IPS DF 4.7 (cell line): Measurements from ENCODE around the gene IL15.
"Not testable (repeated sequence)": the region's sequence is repeated elsewhere in the genome, so short reads cannot be mapped to it uniquely, and the experiment has no call there.

Source experiments
- DNase-seq: peaks from one replicate; pipeline ENCODE4 v3.0.0-alpha.2; 2013; ENCODE audit warnings: low spot score; ENCODE audit errors: extremely low read depth

IL15 gene

DNA sequence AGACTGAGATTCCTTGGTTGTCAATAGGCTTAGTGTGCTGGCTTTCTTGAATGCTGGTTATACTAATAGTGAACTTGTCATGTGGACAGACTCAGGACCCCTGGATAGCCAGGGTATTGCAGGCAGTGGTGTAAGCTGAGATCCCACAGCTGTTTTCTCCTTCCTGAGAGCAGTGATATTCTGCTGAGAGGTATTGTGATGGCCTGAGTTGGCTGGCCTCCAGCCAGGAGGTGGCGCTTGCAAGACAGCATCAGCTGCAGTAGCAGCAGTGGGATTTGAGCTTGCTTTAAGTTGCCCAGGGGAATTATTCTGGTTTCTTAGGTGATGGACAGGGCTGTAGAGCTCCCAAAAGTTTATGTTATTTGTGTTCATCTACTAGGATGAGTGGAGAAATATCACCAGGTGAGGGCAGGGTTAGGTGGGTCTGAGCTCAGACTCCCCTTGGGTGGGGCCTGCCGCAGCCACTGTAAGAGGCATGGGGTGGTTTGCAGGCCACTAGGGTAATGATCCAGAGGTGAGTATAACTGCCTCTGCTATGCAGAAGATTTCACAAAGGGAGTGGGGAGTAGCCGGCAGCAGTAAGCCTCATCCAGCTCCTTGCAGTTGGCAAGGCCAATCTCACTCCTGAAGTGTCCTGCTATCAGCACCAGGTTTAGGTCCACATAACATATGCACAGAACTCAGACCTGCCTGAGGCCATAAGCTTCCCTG is 66.2 kb downstream of the IL15 start:
- no peak for DNase-seq

DNA sequence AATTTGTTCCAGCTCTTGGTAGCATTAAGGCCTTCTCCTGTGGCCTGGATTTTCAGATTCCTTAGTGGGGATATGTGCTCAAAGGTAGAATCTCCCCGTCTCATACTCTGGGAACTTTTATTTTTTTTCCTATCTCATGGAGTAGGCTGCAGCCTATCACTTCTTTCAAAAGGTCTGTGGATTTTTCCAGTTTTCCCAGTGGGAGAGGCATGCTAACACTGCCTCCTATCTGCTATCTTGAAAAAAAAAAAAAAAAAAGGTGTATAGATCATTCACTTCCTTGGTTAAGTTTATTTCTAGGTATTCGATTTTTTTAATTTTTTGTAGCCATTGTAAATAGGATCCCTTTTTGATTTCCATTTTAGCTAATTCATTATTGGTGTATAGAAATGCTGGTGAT is 67.1 kb downstream of the IL15 start:
- no peak for DNase-seq

DNA sequence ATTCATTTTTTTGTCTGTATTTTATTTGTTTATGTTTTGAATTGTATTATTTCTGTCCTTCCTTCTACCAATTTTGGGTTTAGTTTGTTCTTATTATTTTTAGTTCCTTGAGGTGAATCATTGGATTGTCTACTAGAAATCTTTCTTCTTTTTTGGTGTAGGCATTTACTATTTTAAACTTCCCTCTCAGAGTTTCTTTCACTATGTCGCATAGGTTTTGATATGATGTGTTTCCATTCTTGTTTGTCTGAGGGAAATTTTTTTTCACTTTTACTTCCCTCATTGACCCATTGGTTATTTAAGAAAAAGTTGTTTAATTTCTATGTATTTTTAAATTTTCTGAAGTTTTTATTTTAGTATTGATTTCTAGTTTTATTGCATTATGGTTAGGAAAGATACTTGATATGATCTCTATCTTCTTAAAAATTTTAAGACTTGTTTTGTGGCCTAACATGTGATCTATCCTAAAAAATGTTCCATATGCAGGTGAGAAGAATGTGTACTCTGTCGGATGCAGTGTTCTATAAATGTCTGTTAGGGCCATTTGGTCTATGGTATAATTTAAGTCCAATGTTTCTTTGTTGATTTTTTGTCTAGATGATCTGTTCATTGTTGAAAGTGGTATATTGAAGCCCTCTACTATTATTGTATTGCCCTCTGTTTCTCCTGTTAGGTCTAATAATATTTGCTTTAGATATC is 68.8 kb downstream of the IL15 start:
- no peak for DNase-seq

DNA sequence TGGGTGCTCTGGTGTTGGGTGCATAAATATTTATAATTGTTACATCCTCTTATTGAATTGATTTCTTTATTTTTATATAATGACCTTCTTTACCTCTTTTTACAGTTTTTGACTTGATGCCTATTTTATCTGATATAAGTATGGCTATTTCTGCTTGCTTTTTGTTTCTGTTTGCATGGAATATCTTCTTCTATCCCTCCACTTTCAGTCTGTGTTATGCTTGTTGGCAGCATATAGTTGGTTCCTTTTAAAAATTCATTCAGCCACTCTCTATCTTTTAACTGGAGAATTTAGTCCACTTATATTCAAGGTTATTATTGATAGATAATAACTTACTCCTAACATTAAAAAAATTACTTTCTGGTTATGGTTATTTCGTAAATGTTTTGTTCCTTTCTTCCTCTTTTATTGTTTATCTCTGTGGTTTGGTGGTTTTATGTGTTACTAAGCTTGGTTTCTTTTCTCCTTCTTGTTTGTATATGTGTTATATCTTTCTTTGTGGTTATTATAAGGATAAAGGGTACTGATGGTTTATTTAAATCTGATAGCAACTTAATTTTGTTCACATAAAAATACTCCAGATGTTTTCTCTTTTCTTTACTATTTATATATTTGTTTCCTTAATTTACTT is 69.5 kb downstream of the IL15 start:
- no peak for DNase-seq

DNA sequence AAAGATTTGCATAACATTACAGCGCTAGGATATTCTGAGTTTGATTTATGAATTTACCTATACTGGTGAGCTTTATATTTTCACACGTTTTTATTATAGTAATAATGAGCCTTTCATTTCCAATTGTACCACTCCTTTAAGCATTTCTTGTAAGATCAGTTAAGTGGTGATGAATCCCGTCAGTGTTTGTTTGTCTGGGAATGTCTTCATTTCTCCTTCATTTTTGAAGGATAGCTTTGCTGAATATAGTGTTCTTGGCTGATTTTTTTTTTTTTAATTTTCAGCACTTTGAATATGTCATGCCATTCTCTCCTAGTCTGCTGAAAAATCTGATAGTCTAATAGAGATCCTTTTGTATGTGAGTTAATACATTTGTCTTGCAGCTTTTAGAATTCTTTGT is 70.1 kb downstream of the IL15 start:
- DNase-seq: no peak

DNA sequence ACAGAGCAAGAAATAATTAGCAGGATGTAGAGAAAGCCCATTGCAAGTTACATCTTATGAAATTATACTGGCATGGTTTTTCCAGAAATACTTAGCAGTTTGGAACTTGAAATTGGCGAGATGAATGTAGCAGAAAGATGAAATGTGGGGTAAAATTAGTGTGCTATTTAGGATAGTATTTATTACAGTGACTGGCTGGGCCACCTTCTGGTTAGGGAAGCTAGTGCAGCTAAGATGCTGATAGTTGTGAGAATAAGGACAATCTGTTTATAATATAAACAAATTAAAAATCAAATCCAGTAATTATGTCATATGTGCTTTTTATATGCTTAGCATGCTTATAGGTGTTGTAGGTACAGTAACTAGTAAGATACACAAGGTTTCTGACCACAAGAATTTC is 74.8 kb downstream of the IL15 start:
- DNase-seq: no peak

DNA sequence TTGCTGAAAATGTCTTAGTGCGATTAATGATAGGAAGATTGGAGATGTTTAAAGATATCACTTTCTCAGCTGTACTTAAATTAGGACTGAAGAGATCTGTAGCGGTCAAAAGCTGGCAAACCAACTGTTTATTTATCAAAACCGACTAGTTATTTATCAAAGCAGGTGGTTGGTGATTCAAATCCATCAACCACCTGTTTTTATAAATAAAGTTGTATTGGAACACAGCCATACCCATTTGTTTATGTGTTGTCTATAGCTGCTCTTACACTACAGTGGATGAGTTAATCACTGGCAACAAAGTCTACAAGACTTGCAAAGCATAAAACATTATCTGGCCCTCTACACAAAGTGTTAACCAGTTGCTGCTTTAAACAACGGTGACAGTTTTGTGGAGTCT is 76.8 kb downstream of the IL15 start:
- no peak for DNase-seq

DNA sequence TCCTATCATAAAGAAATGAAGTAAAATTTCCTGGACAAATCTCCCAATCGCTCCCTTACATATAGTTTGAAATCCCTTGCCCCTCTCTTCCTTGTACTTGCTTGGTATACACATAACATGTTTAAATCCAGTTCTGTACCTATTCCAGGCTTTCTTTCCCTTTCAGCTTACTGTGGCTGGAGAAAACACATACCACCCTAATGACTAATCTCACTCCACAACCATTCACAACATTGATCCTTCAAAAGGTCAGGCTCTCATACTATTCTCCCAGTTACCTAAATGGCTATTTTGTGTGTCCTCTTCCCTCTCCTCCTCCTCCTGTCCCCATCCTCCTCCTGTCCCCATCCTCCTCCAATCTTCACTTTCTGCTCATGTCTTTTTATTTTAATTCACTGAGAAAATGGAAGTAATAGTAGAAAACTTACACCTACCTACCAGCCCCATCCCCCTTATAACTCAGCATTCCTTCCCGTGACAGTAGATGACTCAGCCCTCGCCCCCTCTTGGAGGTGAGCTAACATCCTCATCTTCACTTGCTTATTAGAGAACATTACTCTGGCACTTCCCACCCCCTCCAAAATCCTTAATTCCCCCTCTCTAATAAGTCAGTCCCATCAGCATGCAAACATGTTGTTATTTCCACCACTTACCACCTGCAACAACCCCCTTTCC is 77.5 kb downstream of the IL15 start:
- DNase-seq: no peak

DNA sequence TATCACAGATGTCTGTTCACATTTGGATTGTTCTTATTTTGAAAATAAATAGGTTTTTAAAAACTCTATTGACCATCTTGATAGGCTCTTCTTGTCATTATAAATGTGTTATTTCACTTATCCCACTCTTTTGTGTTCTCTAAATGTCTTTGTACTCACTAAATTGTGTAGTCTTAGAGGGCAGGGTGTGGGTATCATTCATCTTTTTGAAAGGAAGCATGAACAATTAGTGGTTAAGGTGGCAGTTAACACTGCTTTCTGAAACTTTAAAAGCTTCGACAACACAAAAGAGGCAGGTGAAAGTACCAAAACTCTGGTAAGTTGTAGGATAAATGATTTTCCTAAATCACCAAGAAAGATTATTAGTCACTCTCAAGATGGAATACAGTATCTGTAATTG is 83.2 kb downstream of the IL15 start:
- DNase-seq: no peak

DNA sequence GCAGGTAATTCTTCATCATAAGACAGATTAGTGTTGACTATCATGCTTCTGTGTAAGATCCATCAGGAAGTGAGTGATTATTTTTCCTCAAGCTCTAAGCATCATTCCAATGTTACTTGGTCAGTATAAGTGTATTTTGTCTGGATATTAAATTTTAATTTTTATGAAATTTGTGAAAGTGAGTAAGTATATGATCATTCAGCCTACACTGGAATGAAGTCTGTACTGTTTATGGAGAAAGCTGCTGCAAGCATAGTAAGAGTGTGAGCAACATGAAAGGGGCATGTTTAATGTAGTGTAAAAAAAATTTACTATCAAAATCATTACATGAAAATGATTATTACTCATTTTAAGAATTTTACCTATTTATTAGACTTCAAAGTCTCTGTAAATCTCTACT is 84.8 kb downstream of the IL15 start:
- DNase-seq: no peak

DNA sequence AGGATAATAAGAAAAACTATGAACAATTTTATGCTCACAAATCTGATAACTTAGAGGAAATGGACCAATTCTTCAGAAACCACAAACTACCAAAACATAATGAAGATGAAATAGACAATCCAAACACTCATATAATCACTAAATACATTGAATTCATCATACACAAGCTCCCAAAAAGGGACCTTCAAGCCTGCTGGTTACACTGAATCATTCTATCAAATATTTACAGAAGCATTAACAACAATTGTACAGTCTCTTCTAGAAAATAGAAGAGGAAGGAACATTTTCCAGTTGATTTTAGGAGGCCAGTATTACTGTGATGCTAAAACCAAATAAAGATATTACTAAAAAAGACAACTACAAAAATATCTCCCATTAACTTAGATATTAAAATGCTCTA is 88.3 kb downstream of the IL15 start:
- DNase-seq: no peak

DNA sequence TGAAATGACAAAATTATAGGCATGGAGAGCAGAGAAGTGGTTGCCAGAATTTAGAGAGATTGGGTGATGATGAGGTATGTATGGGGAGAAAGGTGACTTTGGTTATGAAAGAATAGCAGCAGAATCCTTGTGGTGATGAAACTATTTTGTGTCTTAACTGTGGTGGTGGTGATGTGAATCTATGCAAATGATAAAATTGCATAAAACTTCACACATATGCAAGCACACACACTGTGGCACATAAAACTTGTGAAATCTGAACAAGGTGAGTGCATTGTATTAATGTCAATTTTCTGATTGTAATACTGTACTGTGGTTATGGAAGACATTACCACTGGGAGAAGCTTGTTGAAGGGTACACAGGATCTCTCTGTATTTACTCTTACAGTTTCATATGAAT is 91.0 kb downstream of the IL15 start:
- DNase-seq: no peak

DNA sequence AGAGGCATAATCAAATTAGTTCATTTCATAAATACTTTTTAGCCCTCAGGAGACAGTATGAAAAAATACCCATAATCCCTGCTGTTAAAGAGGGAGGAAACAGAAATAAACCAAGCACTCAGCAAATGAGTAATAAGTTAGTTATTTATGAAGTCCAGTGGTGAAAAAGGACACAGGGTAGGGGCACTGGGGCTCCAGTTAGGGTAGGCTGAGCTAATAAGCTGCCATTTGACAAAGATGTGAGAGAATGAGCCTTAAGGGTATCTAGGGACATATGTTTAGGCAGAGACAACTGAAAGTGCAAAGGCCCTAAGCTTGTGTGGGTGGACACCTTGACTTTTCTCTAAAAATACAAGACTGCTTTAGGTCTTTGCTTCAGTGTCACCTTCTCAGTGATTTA is 94.4 kb downstream of the IL15 start:
- no peak for DNase-seq

DNA sequence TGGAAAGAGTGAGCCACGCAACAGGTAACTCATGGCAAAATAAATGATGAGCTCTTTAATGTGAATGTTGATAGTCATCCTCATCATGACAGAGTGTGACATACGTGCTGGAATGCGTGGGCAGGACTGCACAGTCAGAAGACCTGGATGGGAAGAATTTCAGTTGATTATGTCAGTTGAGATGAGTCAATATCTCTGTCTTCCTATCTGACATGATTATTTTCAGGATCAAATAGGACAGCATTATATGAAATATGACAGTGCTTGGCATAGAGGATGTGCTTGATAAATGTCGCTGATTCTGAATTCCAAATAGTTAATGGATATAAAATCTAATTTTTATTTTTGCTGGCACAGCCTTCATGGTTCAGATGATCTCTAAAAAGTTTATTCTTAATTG is 95.1 kb downstream of the IL15 start:
- DNase-seq: no peak

DNA sequence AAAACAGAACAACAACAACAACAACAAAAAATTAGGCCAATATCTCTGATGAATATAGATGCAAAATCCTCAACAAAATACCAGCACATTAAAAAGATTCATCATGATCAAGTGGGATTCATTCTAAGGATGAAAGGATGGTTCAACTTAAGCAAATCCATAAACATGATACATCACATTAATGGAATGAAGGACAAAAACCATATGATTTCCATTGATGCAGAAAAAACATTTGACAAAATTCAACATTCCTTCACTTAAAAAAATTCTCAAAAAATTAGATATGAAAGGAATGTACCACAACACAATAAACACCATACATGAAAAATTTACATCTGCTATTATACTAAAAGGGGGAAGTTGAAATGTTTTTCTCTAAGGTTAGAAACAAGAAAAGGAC is 103.3 kb downstream of the IL15 start:
- DNase-seq: no peak

DNA sequence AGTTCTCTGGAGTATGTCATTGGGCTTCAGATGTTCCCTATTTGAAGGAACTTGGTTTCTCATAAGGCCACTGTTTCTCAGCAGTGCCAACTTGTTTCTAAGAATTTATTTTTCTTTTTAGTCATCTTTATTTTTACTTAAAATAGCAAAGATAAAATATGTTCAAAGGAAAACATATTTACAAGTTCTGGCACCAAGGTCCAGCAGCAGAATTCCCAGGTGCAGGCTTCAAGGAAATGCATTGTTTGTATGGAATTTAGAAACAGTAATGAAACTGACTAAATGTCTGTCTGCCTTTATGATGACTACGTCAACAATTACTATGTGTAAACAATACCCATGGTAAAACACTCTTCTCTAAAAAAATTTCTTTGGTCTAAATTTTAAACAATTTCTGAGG is 109.6 kb downstream of the IL15 start:
- no peak for DNase-seq

DNA sequence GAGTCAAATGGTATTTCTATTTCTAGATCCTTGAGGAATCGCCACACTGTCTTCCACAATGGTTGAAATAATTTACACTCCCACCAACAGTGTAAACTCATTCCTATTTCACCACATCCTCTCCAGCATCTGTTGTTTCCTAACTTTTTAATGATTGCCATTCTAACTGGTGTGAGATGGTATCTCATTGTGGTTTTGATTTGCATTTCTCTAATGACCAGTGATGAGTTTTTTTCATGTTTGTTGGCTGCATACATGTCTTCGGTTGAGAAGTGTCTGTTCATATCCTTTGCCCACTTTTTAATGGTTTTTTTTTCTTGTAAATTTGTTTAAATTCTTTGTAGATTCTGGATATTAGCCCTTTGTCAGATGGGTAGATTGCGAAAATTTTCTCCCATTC is 115.4 kb downstream of the IL15 start:
- not testable (repeated sequence) for DNase-seq

DNA sequence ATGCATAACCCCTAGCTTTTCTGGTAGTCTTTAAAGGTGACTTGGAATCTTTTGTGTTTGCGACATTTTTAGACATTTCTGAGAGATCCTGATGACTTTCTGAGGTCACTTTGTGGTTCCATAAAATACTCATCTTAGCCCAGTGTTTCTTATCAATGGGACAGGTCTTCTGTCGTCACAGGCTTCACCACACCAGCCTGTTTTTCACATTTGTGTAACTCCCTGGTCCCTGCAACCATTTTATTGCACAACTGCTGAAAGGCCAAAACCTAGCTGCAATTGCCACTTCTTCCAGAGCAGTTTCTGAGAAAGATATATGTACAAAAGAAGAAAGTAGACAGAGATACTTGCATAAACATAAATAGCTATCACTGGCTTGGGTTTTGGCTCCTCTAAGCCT is 120.9 kb downstream of the IL15 start:
- no peak for DNase-seq

DNA sequence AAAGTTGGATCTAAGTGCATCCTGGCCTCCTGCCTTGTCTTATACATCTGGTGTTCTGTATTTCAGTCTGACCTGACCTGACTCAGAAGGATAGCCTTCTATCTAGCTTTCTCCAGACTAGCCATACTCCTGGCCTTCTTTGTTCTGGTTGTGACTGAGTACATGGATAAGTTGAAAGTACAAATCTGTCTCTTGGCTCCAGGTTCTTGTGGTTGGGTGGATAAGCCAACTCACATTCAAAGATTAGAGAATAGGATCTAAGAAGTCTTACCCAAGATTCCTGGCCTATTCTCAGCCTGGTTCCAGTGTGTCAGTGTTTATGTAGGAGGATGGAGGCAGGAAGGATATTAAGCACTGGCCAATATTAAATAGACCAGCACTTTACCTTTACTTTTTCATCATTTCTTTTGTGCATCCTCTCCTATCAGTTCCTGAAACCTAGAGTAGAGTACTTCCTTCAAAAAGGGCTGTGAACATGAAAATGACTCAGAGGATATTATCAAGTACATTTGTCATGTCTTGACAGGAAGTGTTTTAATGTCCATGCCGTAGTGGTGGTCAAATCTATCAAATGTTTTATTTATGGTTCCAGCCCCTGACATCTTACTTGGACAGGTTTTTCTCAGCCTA is 123.5 kb downstream of the IL15 start:
- no peak for DNase-seq

DNA sequence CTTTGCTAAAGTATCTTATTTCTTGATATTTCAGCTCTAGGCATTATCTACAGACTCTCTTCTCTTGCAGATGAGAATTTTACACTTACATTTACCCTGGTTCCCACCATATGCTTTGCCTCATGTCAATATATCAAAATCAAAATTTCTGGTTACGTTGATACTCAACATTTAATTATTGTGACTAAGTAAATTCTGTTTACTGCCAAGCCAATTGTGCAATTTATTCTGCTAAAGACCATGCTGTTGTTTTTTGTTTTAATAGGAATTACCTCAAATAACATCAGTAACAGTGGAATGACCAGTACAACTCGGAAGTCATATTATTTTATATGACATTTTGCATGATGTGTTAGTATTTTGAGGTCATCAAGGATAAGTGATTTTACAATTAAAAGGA is 125.5 kb downstream of the IL15 start:
- DNase-seq: no peak

DNA sequence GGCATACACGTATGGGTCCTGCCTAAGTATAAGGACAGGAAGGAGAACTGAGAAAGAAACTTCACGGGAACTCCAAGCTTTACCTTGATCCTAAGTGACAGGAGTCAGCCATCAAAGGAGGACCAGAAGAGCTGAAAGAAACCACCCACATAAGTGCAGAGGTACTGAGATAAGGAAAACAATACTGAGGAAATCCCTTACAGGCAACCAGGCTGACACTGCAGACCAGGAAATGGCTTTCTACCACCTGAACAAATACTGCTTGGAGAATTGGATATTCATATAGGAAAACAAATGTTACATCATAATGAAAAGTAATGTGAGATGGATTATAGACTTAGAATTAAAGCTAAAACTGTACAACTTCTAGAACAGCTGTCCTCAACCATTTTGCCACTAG is 127.0 kb downstream of the IL15 start:
- no peak for DNase-seq

DNA sequence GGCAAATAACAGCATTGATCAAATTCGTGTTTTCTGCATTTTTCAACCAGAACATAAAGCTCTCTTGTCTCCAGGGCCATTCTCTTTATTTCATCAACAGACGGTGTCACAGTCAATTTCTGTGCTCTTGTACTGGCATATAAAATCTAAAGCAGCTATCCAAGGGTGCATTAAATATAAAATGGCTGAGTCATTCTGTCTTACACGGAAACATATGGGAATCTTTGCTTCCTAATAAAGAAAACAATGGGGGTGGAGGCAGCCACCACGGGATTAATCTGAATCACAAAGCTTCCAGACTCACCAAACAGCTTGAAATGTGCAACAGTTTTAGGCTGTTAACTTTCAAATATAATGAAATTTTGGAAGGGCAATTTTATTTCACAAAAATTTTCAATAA is 132.6 kb downstream of the IL15 start:
- no peak for DNase-seq
